Spinal cord (tissue), 10 donors: ENCODE data around the gene RAD51C. TPM values are rescaled to one million over a fixed set of nuclear protein-coding genes. Genes with fewer than 3 reads are reported as not detected.
"Not testable (repeated sequence)": the region's sequence is repeated elsewhere in the genome, so short reads cannot be mapped to it uniquely, and the experiment has no call there.

Experiments used
- DNase-seq, 6 donors: peaks; one replicate each; pipeline versions ENCODE4 v3.0.0 to v3.0.0-alpha.2; 2013 to 2015; ENCODE audit warnings: low spot score in 6 of 6, low read depth in 4 of 6
- H3K27ac ChIP-seq: one replicate; pipeline ENCODE4 v1.5.1; 2013; ENCODE audit warnings: low read depth, low read length, control low read depth
- H3K27me3 ChIP-seq: one replicate; pipeline ENCODE4 v1.6.1; 2013; ENCODE audit warnings: low read length; ENCODE audit not compliant: control insufficient read depth, insufficient read depth
- H3K36me3 ChIP-seq: one replicate; pipeline ENCODE4 v1.6.1; 2013; ENCODE audit warnings: low read length; ENCODE audit not compliant: control insufficient read depth, insufficient read depth
- H3K4me1 ChIP-seq: one replicate; pipeline ENCODE4 v1.6.1; 2013; ENCODE audit warnings: low read length; ENCODE audit not compliant: control insufficient read depth, insufficient read depth
- H3K4me3 ChIP-seq: one replicate; pipeline ENCODE4 v1.5.1; 2013; ENCODE audit warnings: low read depth, low read length, control low read depth
- H3K9me3 ChIP-seq: one replicate; pipeline ENCODE4 v1.6.1; 2013; ENCODE audit warnings: low read length; ENCODE audit not compliant: control insufficient read depth, insufficient read depth
- WGBS: methylation state at CpG from one replicate; pipeline ENCODE4 v1.1.5; 2013; ENCODE audit warnings: missing lambda C conversion rate; ENCODE audit not compliant: insufficient coverage; 5-methylcytosine and 5-hydroxymethylcytosine counted together
- polyA plus RNA-seq, 2 donors: library from polyadenylated mRNA; unstranded; fragments of 120-200 nt; gene quantifications; one replicate each; pipeline ENCODE4 v1.2.1, GENCODE V29; 2013; ENCODE audit not compliant: insufficient read length in 2 of 2
- small RNA-seq: library from RNA; depleted of rRNA; stranded (forward); fragments of <200 nt; gene quantifications from one replicate; pipeline ENCODE3, GENCODE V24; 2014; ENCODE audit warnings: low replicate concordance
- total RNA-seq, 2 donors: library from RNA; depleted of rRNA in 1 of 2; stranded (reverse); fragments of 120-200 nt in 1 of 2; fragments of >200 nt in 1 of 2; gene quantifications; one replicate each; pipeline versions ENCODE4 v1.2.3 to v1.2.4, GENCODE V29; 2013 to 2014
- donor health status: healthy.

Gene RAD51C
- total and polyA plus RNA-seq, 4 donors: 32.7 to 51.6 (median 39.6) TPM

DNA sequence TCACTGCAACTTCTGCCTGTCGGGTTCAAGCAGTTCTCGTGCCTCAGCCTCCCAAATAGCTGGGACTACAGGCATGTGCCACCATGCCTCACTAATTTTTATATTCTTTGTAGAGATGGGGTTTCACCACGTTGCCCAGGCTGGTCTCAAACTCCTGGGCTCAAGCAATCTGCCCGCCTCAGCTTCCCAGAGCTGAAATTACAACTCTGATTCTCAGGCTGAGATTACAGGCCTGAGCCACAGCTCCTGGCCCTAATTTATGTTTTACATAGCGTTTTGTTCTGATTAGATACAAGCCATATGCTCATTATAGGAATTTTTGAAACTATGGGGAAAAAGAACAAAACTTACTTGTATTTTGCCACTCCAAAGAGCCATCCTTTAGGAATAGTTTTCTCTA is 86.1 kb downstream of the RAD51C start:
- not testable (repeated sequence) for H3K9me3 ChIP-seq, DNase-seq, H3K4me1 ChIP-seq, H3K27ac ChIP-seq, H3K4me3 ChIP-seq, H3K36me3 ChIP-seq, H3K27me3 ChIP-seq
- no CpG with 5 or more reads among the region's 5 CpGs for WGBS

DNA sequence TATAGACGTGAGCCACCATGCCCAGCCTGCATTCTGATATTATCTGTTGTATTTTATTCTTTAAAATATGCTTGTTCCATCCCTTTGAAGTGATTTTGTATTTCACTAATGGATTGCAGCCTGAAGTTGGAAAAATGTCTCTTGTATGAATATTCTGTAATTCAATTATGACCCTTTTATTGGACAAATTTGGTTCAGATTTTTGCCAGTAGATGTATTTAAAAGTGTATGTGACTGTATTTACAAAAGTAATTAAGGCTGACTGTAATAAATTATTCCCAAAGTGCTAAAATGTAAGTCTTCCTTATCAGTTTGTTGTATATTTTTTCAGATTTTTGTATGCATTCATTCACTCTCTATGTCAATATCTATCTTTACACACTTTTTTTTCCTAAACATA is 87.0 kb downstream of the RAD51C start:
- Histone ChIP-seq H3K36me3 (no peaks in the 10 kb centered on the region), H3K9me3 (no peaks in the 10 kb centered on the region), H3K4me3 (no peak overlapping the region), H3K4me1 (no peaks in the 10 kb centered on the region), H3K27ac (no peak overlapping the region), H3K27me3 (no peaks in the 10 kb centered on the region)
- DNase-seq: no peak
- no CpG with 5 or more reads among the region's 1 CpG for WGBS

DNA sequence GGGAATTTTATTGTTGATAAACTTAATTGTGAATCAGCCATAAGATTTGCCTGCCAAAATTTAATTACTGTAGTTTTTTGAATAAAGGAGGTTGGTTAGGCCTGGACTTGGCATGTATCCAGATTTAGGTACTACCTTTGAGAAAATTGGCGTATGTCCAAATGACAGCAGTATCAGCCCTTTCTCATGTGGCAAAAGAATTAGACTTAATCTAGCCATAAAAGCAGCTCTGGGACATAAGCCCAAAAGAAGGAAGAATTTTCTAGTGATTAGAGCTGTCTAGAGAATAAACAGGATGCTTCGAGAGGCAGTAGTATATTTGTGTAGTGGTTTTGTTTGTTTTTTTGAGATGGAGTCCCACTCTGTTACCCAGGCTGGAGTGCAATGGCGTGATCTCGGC is 91.0 kb downstream of the RAD51C start:
- DNase-seq: peak in 2 of 6 donors; percentile 16 to 76
- no peak overlapping the region for H3K4me3 ChIP-seq
- no peaks in the 10 kb centered on the region for H3K27me3 ChIP-seq
- H3K9me3 ChIP-seq: no peaks in the 10 kb centered on the region
- 90% methylated on average over 2 of the region's 4 CpGs for WGBS
- H3K36me3 ChIP-seq: no peaks in the 10 kb centered on the region
- H3K27ac ChIP-seq: no peak overlapping the region
- H3K4me1 ChIP-seq: no peaks in the 10 kb centered on the region

DNA sequence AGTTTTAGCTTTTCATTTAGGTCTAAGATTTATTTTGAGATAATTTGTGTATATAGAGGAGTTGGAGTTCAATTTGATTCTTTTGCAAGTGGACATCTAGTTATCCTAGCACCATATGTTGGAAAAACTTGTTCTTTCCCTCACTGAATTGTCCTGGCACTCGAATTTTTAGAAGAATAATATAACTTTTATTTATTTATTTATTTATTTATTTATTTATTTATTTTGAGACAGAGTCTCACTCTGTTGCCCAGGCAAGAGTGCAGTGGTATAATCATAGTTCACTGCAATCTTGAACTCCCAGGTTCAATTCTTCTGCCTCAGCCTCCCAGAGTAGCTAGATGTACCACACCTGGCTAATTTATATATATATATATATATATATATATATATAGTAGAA is 92.7 kb downstream of the RAD51C start:
- Histone ChIP-seq H3K27ac (no peak overlapping the region), H3K27me3 (no peaks in the 10 kb centered on the region), H3K9me3 (no peaks in the 10 kb centered on the region), H3K4me3 (no peak overlapping the region), H3K36me3 (no peaks in the 10 kb centered on the region), H3K4me1 (no peaks in the 10 kb centered on the region)
- WGBS: no CpG with 5 or more reads among the region's 1 CpG
- no peak for DNase-seq

Small RNAs within 50 kb of the gene (small RNA-seq; reads per million reads assigned to genes)
- gene AC011195.1: not detected
- not detected for gene AC025521.1
- not detected for gene RF00017
- 0.06 reads per million for gene RNU1-108P
- gene RNU1-52P: not detected
- gene RNU1-85P: not detected

Other genes starting within 250 kb of the RAD51C start
- gene HSF5, start 204.2 kb upstream of the RAD51C start, total RNA-seq: under 1 TPM; 0.28 to 0.50 TPM
- gene HSF5, start 204.2 kb upstream of the RAD51C start, polyA plus RNA-seq: under 1 TPM; 0.10 to 0.20 TPM
- 10 to 100 TPM; 54.2 to 76.1 TPM for gene MTMR4, start 178.0 kb upstream of the RAD51C start, total RNA-seq
- 10 to 100 TPM; 67.6 to 72.4 TPM for gene MTMR4, start 178.0 kb upstream of the RAD51C start, polyA plus RNA-seq
- under 1 TPM; 0.30 to 0.33 TPM for gene TEX14, start 557 bp upstream of the RAD51C start, total RNA-seq
- 1 to 10 TPM in 1 of 2 donors, under 1 TPM in 1; 0.89 to 1.3 TPM for gene TEX14, start 557 bp upstream of the RAD51C start, polyA plus RNA-seq
- 10 to 100 TPM; 10.9 to 42.0 TPM for gene PPM1E, start 63.3 kb downstream of the RAD51C start, total RNA-seq
- 10 to 100 TPM; 26.6 to 38.6 TPM for gene PPM1E, start 63.3 kb downstream of the RAD51C start, polyA plus RNA-seq